ENCODE measurements around the gene MS4A4A.
"Not testable (repeated sequence)": the region's sequence is repeated elsewhere in the genome, so short reads cannot be mapped to it uniquely, and the experiment has no call there.

The MS4A4A gene

DNA sequence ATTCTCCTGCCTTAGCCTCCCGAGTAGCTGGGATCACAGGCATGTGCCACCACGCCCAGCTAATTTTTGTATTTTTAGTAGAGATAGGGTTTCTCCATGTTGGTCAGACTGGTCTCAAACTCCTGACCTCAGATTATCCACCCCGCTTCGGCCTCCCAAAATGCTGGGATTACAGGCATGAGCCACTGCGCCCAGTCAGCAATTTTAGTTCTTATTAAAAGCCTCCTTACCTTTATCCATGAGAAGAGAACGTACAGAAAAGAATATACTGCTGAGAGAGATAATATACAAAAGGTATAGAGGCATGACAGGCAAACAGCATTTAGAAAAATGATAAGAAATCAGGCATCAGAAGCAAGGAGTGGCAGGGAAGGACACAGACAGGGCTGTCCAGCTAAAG lies 21.4 kb downstream of the MS4A4A start:
- DNase-seq (ENCODE audit: low read depth): not testable (repeated sequence)

DNA sequence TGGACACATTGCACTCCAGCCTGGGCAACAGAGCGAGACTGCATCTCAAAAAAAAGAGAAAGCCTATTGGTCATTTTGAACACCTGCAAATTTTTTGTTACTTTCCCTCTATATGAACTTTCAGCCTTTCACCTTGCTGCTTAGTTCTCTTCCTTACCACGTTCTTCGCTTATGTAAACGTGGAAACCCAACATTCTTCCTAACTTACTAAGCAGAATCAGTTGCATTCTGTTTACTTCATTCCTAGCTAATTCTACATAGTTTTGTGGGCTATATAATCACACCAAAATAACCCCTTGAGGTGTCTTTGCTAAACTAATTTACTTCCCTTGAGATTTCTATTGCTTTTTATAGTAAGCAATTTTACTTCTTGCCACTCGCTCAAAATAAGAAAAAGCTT lies 23.2 kb downstream of the MS4A4A start:
- DNase-seq (ENCODE audit: low read depth): no peak

GRCh38 chr11:60305906-60306619 lies 25.6 kb downstream of the MS4A4A start:
- DNase-seq (ENCODE audit: low read depth): peak; percentile 3

- no peak for DNase-seq (ENCODE audit: low read depth)
Observed at GRCh38 chr11:60307507-60308195, 27.2 kb downstream of the MS4A4A start.

- no peak for DNase-seq (ENCODE audit: low read depth)
Observed at GRCh38 chr11:60310407-60310998, 30.0 kb downstream of the MS4A4A start.

GRCh38 chr11:60314635-60315321 lies 34.3 kb downstream of the MS4A4A start:
- DNase-seq (ENCODE audit: low read depth): no peak

DNA sequence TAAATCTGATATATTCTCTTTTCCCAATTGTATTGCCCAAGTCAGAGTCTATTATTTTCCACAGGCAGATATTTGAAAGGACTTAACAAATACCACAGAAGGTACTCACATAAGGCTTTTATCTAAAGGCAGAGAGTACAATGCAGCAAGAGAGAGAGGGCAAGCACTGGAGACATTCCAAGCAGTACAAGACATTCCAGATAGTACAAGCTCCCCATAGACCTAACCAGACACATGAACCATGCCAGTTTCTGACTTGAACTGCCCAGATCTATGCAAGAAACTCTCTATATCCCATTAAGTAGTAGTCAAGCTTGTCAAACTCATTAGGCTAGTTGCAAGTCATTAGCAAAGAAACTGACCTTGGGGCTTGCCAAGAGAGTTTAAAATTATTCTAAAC lies 35.4 kb downstream of the MS4A4A start:
- DNase-seq (ENCODE audit: low read depth): no peak

DNA sequence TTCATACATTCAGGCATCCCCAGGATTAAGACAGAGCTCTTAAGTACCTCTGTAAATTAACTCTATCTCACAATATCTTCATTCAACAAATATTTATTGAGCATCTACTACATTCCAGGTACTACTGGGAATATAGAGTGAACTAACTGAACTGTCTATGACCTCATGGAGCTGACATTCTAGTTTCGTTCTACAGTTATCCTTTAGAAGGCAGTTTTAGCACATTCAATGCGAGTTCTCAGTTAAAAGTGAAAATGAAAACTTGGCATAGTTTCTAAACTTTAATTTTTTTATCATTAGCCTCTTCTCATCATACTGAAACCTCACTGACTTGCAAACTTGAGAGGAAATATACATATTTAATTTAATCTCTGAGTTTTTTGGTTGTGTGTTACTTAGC lies 35.9 kb downstream of the MS4A4A start:
- no peak for DNase-seq (ENCODE audit: low read depth)

DNA sequence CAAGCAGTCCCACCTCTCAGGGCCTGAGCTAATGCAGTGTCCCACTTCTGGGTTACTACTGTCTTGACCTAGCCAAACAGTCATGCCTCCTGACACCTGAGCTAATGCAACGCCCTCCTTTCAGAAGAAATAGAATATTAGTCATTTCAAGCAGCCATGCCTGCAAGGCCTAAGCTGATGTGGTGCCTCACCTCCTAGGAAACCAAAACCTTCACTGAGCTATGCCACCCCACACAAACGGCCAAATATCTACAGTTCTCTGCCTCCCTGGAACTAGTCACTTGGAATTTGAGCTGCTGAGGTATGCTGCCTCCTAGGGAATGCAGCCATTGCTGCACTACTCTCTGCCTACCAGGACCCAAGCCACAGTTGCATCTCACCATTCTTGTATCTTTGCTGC lies 38.3 kb downstream of the MS4A4A start:
- no peak for DNase-seq (ENCODE audit: low read depth)

- no peak for DNase-seq (ENCODE audit: low read depth)
Observed at GRCh38 chr11:60321051-60321450, 40.6 kb downstream of the MS4A4A start.

DNA sequence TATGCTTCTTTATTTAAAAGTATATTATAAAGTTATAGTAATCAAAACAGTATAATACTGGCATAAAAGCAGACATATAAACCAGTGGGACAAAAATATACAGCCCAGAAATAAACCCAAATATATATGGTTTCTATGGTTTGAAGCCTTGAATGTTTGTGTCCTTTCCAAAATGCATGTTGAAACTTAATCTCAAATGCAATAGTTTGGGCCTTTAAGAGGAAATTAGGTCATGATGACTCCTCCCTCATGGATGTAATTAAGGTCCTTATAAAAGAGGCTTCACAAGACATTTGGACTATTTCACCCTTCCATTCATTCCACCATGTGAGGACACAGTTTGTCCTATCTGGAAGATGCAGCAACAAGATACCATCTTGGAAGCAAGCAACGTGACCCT lies 46.5 kb downstream of the MS4A4A start, which contains the start of gene MS4A6E:
Gene MS4A6E, plus strand, starts transcription at position 301 of the 400 bp plus-strand sequence. CDS start 7,641 bp downstream, outside the sequence.
- DNase-seq (ENCODE audit: low read depth): no peak

DNA sequence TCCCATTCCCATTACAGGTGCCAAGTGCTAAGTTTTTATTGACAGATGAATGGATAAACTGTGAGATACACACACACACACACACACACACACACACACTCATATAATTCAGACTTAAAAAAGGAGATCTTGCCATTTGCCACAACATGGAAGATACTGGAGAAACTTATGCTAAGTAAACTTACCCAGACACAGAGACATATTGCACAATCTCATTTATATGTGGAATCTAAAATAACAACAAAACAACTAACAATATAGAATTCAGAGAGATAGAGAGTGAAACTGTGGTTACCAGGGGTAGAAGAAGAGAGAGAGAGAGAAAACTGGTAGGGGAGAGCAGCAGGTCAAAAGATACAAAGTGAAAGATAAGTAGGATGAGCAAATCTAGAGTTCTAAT lies 48.0 kb downstream of the MS4A4A start:
- DNase-seq (ENCODE audit: low read depth): no peak

GRCh38 chr11:60332846-60333245 lies 52.4 kb downstream of the MS4A4A start:
- DNase-seq (ENCODE audit: low read depth): no peak

GRCh38 chr11:60334005-60334620 lies 53.6 kb downstream of the MS4A4A start:
- DNase-seq (ENCODE audit: low read depth): no peak

- no peak for DNase-seq (ENCODE audit: low read depth)
Observed at GRCh38 chr11:60336767-60337391, 56.4 kb downstream of the MS4A4A start.

- DNase-seq (ENCODE audit: low read depth): no peak
Observed at GRCh38 chr11:60338053-60338452, 57.6 kb downstream of the MS4A4A start.

DNA sequence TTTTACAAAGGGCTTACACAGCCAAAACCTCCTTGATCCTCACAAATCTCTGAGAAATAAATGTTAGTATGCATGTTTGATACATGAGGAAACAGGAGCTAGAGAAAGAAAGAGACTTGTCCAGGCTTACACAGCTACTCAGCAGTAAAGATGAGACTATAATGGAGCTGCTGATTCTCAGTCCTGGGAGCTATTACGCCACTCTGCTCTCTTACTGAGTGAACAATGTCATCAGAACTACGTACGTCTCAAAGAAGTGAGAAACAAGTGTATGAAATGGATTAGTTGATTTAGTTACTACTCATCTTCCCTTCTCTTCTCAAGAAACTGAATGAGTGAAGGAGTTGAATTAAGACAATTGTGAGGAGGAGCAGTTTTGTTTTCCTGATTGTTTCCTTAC lies 58.9 kb downstream of the MS4A4A start:
- no peak for DNase-seq (ENCODE audit: low read depth)

DNA sequence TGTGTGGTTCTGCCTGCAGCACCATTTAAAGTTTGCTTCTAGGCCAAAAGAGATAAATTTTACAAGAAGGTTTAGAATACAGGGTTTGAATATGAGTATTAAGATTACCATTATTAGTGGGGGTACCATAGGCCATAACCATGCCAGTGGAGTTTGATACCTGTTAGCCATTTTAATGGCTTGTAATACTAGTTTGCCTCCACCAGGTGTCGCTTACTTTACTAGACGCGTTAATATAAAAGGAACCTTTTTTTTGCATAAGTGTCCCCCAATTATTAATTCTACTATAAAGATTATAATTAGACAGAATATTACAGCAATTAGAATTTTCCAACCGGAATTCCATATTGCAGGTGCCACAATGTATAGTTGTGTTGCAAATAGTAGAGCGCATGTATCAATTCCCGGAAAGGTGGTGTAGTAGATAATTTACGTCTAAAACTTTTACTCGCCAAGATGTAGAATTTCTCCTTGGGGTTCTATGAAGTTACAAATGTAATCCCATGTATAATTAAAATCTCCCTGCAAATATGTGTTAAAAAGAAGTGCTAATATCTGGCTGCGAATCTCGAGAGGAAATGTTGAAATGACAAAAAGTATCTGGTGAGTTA lies 62.7 kb downstream of the MS4A4A start:
- no peak for DNase-seq (ENCODE audit: low read depth)

DNA sequence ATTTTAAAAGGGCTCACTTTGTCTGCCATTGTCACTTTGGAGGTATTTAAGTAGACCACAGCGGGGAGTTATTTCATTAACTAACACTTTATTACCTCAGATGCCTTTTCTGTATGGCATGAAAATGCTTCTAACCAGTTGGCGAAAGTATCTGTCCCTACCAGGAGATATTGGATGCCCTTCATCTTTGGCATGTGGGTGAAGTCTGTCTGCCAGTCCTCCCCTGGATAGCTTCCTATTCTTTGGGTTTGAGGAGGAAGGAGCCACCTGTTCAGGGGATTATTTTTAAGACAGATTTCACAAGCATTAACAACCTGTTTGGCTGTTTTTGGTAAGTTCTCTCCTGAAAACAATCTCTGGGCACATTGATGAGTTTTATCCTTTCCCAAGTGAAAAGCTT lies 63.7 kb downstream of the MS4A4A start:
- no peak for DNase-seq (ENCODE audit: low read depth)

DNA sequence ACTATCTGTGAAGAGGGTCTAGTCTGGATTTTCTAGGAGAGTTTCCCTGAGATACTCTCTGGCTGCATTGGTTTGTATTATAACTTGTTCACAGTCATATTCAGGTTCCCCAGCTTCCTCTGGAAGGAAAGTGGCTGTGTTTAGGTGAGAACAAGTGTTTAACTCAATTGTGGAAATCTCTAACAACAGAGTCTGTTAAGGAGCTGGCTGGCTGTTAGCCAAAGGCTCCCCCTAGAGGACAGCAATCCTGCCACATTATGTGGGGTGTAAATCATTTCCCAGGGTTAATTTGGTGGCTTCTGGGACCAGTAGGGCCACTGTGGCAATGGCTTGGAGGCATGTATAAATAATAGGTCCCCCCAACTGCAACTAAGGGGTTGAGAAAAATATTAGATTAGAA lies 65.0 kb downstream of the MS4A4A start:
- no peak for DNase-seq (ENCODE audit: low read depth)

DNA sequence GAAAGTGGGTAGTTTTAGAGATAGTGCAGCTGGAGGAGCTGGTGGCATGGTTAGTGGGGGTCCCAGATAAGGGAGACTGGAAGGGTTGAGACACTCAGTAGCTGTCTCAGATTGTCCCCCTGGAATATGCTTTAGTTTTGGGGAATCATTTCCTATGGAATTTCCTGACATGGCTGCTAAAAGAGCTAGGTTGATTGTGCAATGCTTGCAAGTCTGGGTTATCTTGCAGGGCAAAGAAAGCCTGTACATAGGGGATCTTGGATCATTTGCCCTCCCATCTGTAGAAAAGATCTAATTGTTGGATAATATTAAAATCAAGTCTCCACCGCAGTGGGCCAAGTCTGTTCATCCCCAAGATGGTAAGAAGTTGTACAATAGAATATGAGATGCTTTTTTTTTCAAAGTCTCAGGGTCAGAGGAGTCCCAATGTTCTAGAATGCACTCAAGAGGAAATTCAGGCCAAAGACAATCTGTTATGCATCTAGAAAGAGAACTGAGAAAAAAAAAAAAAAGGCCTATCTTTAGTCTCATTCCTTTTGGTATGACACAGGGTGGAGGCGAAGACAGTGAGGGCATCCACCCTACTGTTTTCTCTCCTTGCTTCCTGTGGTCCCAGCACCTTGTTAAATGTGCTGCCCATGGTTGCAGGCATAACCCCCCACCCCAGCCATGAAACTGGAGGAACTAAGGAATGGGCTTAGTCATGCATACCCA lies 66.8 kb downstream of the MS4A4A start:
- no peak for DNase-seq (ENCODE audit: low read depth)
